Measurements from ENCODE around the gene MYBPC2.

DNA sequence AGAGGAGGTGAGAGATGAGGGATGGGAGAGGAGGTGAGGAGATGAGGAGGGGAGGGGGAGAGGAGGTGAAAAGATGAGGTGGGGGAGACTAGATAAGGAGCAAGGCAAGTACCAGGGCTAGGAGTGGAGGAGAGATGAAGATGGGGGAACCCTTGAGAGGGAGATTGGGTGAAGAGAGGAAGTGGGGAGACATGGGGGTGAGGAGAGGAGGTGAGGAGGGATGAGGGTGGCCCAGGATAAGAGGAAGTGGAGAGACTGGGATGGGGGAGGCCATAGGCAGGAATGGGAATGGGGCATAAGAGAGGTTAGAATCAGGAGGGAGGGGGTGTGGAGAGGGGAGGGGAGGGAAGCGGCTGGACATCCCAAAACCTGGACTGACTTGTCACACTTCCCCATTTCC, 26.9 kb downstream of the MYBPC2 start:
- TF ChIP-seq CTCF (conservative IDR thresholded peaks at IDR 0.05; ENCODE audit: low read depth, low read length) (no peak), EZH2 (IDR thresholded peaks at IDR 0.05; ENCODE audit: borderline replicate concordance, low read depth, low read length, poor library complexity, severe bottlenecking) (no peak)

All from A673 (cell line).